ENCODE data around the gene OR11G2.
"Not testable (repeated sequence)": the region's sequence is repeated elsewhere in the genome, so short reads cannot be mapped to it uniquely, and the experiment has no call there.

OR11G2 gene

DNA sequence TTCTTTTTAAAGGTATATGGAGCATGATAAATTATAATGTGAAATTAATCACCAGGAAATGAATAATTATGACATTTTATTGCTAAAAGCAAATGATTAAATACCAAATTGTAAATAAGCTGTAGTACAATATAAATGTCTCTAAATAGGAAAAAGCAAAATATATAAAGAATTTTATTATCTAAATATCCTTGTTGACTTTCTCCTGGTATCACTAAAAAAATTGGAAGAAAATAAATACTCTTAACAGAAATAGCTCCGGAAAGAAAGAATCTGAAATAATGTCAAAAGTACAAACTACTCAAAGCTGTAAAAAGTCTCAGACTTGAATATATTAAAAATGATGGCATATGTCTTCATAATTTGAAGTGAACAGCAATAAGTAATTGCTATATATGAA lies 38.0 kb downstream of the OR11G2 start, which contains the start of gene OR11H7:
TSS of gene OR11H7 (plus strand) at position 301 of the 400 bp plus-strand sequence.
- FAIRE-seq: no peak

DNA sequence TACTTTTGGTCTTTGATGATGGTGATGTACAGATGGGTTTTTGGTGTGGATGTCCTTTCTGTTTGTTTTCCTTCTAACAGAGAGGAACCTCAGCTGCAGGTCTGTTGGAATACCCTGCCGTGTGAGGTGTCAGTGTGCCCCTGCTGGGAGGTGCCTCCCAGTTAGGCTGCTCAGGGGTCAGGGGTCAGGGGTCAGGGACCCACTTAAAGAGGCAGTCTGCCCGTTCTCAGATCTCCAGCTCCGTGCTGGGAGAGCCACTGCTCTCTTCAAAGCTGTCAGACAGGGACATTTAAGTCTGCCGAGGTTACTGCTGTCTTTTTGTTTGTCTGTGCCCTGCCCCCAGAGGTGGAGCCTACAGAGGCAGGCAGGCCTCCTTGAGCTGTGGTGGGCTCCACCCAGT lies 44.7 kb downstream of the OR11G2 start:
- FAIRE-seq: not testable (repeated sequence)

DNA sequence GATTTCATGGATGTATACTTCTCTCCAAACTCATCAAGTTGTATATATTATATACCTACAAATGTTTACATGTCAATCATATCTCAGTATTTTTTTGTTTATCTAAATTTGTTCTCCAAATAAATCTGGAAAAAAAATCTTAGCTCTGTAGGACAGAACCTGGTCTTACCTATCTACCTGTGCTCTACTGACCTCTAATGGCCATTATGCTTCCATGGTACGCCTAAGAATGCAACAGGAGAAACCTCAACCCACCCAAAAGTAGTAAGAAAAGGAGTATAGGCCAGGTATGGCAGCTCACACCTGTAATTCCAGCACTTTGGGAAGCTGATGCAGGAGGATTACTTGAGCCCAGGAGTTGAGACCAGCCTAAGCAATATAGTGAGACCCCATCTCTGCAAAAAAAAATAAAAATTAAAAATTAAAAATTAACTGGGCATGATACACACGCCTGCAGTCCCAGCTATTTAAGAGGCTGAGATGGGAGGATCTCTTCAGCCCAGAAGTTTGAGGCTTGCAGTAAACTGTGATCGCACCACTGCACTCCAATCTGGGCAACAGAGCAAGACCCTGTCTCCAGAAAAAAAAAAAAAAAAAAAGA lies 57.0 kb downstream of the OR11G2 start:
- no peak for FAIRE-seq
